ENCODE data around the gene RPUSD1. TPM values are rescaled to one million over a fixed set of nuclear protein-coding genes. Genes with fewer than 3 reads are reported as not detected.
"Not testable (repeated sequence)": the region's sequence is repeated elsewhere in the genome, so short reads cannot be mapped to it uniquely, and the experiment has no call there.

Gene RPUSD1, protein sequence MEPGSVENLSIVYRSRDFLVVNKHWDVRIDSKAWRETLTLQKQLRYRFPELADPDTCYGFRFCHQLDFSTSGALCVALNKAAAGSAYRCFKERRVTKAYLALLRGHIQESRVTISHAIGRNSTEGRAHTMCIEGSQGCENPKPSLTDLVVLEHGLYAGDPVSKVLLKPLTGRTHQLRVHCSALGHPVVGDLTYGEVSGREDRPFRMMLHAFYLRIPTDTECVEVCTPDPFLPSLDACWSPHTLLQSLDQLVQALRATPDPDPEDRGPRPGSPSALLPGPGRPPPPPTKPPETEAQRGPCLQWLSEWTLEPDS
- total RNA-seq (10 to 100 TPM; 10.7 to 20.2 (median 13.2) TPM), polyA plus RNA-seq (10 to 100 TPM; 14.4 to 31.1 (median 17.3) TPM)

DNA sequence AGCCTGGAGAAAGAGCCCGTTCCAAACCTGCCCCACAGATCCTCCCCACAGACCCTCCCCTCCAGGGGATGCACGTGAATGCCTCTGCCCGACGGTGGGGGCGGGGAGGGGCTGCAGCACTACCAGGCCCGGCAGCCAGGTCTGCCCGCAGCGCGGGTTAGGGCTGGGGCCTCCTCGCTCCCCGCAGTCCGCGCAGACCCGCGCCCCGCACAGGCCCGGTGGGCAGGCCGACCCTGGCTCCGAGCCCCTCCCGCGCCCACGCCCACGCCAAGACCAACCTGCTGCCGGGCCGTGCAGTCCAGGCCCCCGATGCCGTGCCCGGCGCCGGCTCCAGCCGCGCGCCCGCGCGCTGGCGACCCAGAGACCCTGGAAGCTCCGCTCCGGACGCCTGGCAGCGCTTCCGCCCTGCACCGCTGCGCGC, at the start of gene RPUSD1:
Gene RPUSD1 (minus strand): TSS at position 404 of the 421 bp plus-strand sequence. CDS start 644 bp downstream, outside the sequence.
- 0% methylated on average over 45 of the region's 45 CpGs for WGBS, 2 donors
- Histone ChIP-seq H3K4me1 (peaks cover 0 to 26% (median 24%) of the 10 kb centered on the region in 4 donors), H3K27ac (peak within 1 kb of the TSS; percentile 62 to 83 (median 76)), H3K4me3 (peak within 1 kb of the TSS; percentile 84 to 100 (median 94)), H3K27me3 (peaks cover 0 to 4% (median 3%) of the 10 kb centered on the region in 3 donors), H3K36me3 (peaks cover 0 to 13% (median 8%) of the 10 kb centered on the region in 4 donors), H3K9me3 (no peaks in the 10 kb centered on the region)
- no peak for DNase-seq
- intact Hi-C loops (cut with DNase I), result loop anchor here (1.0 to 2.0 kb wide), 2 partner anchors 19 to 77 kb away; no protein-coding TSS in a partner anchor
- TF ChIP-seq POLR2AphosphoS5 (IDR thresholded peaks at IDR 0.05) (no peak), POLR2A (IDR thresholded peaks at IDR 0.05) (no peak), EP300 (IDR thresholded peaks at IDR 0.05) (no peak)
- TF ChIP-seq, protein P1, sequence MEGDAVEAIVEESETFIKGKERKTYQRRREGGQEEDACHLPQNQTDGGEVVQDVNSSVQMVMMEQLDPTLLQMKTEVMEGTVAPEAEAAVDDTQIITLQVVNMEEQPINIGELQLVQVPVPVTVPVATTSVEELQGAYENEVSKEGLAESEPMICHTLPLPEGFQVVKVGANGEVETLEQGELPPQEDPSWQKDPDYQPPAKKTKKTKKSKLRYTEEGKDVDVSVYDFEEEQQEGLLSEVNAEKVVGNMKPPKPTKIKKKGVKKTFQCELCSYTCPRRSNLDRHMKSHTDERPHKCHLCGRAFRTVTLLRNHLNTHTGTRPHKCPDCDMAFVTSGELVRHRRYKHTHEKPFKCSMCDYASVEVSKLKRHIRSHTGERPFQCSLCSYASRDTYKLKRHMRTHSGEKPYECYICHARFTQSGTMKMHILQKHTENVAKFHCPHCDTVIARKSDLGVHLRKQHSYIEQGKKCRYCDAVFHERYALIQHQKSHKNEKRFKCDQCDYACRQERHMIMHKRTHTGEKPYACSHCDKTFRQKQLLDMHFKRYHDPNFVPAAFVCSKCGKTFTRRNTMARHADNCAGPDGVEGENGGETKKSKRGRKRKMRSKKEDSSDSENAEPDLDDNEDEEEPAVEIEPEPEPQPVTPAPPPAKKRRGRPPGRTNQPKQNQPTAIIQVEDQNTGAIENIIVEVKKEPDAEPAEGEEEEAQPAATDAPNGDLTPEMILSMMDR (IDR thresholded peaks at IDR 0.05), result no peak

DNA sequence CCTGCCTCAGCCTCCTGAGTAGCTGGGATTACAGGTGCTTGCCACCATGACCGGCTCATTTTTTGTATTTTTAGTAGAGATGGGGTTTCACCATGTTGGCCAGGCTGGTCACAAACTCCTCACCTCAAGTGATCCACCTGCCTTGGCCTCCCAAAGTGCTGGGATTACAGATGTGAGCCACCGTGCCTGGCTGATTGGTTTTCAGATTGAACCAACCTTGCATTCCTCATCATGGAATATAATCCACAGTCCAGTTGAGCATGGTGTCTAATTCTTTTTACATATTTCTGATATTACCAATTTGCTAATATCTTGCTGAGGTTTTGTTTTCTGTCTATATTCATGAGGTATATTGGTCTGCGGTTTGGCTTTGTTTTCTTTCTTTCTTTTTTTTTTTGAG, 48.6 kb upstream of the RPUSD1 start:
- WGBS, 2 donors, result 90 to 93% methylated on average over 3 of the region's 3 CpGs
- H3K36me3 ChIP-seq; DNase-seq; intact Hi-C loops (cut with DNase I); H3K4me3 ChIP-seq; H3K4me1 ChIP-seq; H3K27ac ChIP-seq: not testable (repeated sequence)
- Histone ChIP-seq H3K9me3 (peaks cover 9 to 23% (median 16%) of the 10 kb centered on the region in 4 donors), H3K27me3 (peaks cover 0 to 58% (median 25%) of the 10 kb centered on the region in 3 donors)

DNA sequence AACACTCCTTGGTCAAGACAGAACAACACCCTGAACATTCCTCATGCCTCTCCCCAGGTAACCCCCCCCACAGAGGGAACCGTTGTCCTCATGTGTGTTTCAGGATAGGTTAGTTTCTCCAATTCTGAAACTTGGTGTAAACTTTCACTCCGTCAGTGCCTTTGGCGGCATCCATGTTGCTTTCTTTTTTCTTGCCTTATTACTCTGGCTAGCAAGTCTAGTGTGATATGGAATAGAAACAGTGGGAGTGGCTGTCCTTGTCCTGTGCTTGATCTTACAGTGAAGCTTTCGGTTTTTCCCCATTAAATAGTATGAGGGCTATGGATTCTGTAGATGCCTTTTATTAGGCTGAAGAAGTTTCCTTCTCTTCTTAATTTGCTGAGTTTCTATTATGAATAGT, 48.0 kb upstream of the RPUSD1 start:
- no peak overlapping the region for H3K4me3 ChIP-seq
- H3K27me3 ChIP-seq, result peaks cover 0 to 58% (median 27%) of the 10 kb centered on the region in 3 donors
- no peak for DNase-seq
- intact Hi-C loops (cut with DNase I), result no loop called here
- no peaks in the 10 kb centered on the region for H3K36me3 ChIP-seq
- peaks cover 9 to 23% (median 16%) of the 10 kb centered on the region in 4 donors for H3K9me3 ChIP-seq
- no peaks in the 10 kb centered on the region for H3K4me1 ChIP-seq
- 92% methylated on average over 4 of the region's 4 CpGs for WGBS, 2 donors
- TF ChIP-seq, protein P1 (IDR thresholded peaks at IDR 0.05), result no peak
- TF ChIP-seq POLR2AphosphoS5 (IDR thresholded peaks at IDR 0.05), result no peak
- no peak for TF ChIP-seq EP300 (IDR thresholded peaks at IDR 0.05)
- no peak for TF ChIP-seq POLR2A (IDR thresholded peaks at IDR 0.05)
- no peak overlapping the region for H3K27ac ChIP-seq

DNA sequence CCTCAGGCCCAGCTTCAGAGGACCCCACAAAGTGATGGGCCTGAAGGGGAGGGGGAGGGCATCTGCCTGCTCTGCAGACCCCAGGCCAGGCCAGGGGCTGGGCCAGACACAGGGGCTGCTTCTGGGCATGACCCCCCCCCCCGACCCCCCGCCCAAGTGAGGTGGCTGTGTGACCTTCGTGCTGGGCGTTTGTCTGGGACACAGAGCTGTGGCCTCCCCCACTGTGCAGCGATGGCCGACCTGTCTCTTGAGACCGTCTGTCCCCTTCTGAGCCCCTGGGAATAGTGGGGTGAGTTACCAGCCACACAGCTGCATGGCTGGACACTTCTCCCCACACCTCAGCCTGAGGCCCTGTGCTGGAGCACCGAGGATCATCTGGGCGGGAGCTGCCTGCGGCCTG, 47.2 kb upstream of the RPUSD1 start:
- no peak overlapping the region for H3K27ac ChIP-seq
- 93 to 94% methylated on average over 10 of the region's 10 CpGs for WGBS, 2 donors
- intact Hi-C loops (cut with DNase I), result no loop called here
- no peak overlapping the region for H3K4me3 ChIP-seq
- no peak for DNase-seq
- TF ChIP-seq POLR2A (IDR thresholded peaks at IDR 0.05) (no peak), POLR2AphosphoS5 (IDR thresholded peaks at IDR 0.05) (no peak), EP300 (IDR thresholded peaks at IDR 0.05) (no peak)
- no peaks in the 10 kb centered on the region for H3K4me1 ChIP-seq
- H3K9me3 ChIP-seq, result peaks cover 9 to 23% (median 16%) of the 10 kb centered on the region in 4 donors
- H3K36me3 ChIP-seq, result no peaks in the 10 kb centered on the region
- H3K27me3 ChIP-seq, result peaks cover 0 to 53% (median 19%) of the 10 kb centered on the region in 3 donors

DNA sequence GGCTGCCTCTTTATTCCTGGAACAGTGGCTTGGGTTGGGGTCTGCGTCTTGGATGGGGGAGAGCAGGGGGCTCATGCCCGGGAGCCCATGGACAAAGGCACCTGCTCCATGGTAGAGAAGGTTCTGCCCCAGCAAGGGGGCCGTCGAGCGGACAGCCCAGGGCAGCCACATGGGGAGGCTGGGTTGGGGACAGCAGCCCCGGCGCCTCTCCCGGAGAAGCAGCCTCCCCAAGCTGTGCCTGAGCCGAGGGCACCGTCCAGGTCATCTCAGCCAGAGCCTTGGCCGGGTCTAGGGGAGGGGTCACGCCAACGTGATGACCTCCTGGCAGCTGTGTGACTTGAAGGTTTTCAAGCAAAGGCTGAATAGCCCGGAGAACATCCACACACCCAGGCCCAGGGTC, 45.2 kb upstream of the RPUSD1 start:
- DNase-seq, result no peak
- WGBS, 2 donors, result 85 to 89% methylated on average over 14 of the region's 14 CpGs
- Histone ChIP-seq H3K9me3 (peaks cover 9 to 23% (median 16%) of the 10 kb centered on the region in 4 donors), H3K27me3 (peaks cover 0 to 41% (median 15%) of the 10 kb centered on the region in 3 donors), H3K27ac (no peak overlapping the region), H3K4me1 (no peaks in the 10 kb centered on the region), H3K4me3 (no peak overlapping the region), H3K36me3 (no peaks in the 10 kb centered on the region)
- TF ChIP-seq, protein P1 (IDR thresholded peaks at IDR 0.05), result no peak
- intact Hi-C loops (cut with DNase I), result no loop called here

Measured in sigmoid colon (tissue), 7 donors.